Stimulated activated CD8-positive, alpha-beta memory T cell treated with anti-CD3 and anti-CD28 coated beads, Interleukin-12 subunit alpha, Interleukin-12 subunit beta, amount 100 ng/mL, for 1 hour (primary cell): ENCODE measurements around the gene INSR.
A peak's percentile ranks its signal among the peaks of the same experiment; 100 is the strongest.
"Not testable (repeated sequence)": the region's sequence is repeated elsewhere in the genome, so short reads cannot be mapped to it uniquely, and the experiment has no call there.

Source experiments
- DNase-seq: peaks from one replicate; pipeline ENCODE4 v3.0.0-alpha.2; 2020; ENCODE audit warnings: low read depth

INSR gene

GRCh38 chr19:7224209-7224686 lies 70.0 kb downstream of the INSR start:
- no peak for DNase-seq

GRCh38 chr19:7223429-7223828 lies 70.8 kb downstream of the INSR start:
- no peak for DNase-seq

GRCh38 chr19:7219056-7219455 lies 75.2 kb downstream of the INSR start:
- DNase-seq = no peak

GRCh38 chr19:7217861-7218260 lies 76.4 kb downstream of the INSR start:
- no peak for DNase-seq

- DNase-seq = no peak
Observed at GRCh38 chr19:7216373-7216902, 77.8 kb downstream of the INSR start.

GRCh38 chr19:7215176-7215575 lies 79.0 kb downstream of the INSR start:
- no peak for DNase-seq

DNA sequence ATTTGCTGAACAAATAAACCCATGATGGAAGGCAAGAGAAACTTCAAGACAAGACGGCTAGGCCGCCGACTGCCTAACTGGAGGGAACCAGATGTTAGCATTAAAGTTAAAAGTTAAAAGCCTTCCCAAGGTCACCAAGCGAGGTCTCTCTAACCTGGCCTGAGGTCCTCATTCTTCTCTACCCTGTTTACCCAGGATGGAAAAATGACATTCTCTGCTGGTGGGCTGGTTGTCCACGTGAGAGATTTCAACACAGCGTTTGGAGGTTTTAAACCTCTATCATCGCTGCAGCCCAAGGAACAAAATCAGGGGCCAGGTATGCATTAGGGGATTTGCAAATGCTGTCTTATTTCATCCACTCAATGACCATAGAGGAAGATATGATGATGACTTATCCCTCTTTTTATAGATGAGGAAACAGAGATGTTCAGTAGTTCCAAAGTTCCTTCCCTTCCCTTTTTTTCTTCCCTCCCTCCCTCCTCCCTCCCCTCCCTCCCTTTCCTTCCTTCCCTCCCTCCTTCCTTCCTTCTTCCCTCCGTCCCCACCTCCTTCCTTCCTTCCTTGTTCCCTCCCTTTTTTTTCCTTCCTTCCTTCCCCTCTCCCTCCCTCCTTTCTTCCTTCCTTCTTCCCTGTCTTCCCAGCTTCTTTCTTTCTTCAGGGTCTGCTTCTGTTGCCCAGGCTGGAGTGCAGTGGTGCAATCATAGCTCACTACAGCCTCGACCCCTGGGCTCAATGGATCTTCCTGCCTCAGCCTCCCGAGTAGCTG lies 79.7 kb downstream of the INSR start:
- no peak for DNase-seq

- no peak for DNase-seq
Observed at GRCh38 chr19:7213628-7214323, 80.4 kb downstream of the INSR start.

DNA sequence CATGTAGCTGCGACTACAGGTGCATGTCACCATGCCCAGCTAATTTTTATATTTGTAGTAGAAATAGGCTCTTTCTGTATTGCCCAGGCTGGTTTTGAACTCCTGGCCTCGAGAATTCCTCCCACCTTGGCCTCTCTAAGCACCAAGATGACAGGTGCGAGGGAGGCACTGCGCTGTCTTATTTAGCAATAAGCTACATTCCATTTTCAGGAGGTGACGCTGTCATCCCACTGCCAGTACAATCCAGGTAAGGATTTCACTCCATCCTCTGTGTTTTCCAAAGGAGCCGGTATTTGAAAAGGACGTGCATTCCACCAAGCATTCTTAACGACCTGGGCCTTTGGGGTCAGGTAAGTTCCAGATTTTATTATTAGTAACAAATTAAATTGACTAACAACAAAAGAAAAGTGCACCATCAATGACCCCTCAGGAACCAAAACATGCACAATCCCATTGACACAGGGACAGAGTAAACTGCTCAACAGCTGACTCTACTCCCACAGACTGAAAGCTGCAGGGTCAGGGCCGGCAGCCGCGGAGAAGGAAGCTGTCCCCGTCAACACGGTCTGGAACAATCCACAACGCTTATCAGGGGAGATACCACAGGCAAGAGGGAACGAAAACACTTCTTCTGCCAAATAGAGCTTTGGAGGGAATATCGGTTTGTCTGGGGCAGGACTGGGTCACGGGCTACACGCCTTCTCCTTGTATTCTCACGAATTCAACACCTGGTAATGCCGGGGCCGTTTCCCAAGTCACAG lies 82.8 kb downstream of the INSR start:
- no peak for DNase-seq

- no peak for DNase-seq
Observed at GRCh38 chr19:7210359-7210758, 83.9 kb downstream of the INSR start.

DNA sequence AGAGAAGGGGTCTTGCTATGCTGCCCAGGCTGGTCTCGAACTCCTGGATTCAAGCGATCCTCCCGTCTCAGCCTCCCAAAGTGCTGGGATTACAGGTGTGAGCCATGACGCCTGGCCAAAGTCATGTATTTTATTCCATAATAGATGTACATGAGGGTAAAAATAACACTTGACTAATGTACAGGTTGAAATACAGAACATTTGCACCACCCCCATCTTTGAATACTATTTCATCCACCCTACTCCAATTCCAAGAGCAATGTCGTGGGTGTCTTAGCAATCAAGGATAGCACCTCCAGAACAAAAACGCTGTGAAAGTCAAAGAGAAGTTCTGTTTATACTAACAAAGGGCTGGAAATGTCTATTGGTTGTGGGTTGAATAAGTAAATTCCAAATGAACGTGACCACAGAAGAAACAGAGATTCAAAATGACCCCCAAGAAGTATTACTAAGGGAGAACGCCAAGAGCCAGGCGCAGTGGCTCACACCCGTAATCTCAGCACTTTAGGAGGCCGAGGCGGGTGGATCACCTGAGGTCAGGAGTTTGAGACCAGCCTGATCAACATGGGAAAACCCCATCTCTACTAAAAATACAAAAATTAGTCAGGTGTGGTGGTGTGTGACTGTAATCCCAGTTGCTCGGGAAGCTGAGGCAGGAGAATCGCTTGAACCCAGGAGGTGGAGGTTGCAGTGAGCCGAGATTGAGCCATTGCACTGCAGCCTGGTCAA lies 84.5 kb downstream of the INSR start:
- not testable (repeated sequence) for DNase-seq

DNA sequence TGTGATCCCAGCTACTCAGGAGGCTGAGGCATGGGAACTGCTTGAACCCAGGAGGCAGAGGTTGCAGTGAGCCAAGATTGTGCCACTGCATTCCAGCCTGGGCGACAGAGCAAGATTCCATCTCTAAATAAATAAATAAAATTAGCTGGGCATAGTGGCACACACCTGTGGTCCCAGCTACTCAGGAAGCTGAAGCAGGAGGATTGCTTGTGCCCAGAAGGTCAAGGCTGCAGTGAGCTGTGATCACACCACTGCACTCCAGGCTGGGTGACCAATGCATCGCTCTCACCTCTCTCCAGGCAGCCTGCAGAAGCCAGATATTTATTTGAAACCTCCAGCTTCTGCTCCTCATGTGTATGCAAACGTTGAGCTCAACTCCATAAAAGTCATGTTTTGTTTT lies 85.2 kb downstream of the INSR start:
- not testable (repeated sequence) for DNase-seq

DNA sequence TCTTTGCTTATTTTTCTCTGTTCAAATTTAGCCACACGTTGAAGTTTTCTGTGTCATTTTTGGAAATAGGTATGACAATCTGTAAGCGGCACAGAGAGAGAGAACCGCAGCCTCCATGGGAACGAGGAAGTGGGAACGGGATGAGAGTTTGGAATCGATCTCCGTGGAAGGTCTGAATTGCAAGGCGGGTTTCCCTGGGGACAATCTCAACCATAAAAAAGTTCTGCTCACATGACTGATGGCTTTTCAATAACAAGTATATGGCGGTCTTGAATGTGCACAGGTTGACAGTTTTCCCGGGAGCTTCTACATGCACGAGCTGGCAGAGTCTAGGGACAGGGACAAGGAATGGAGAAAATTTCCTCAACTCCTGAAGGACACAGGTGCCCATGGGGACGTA lies 90.9 kb downstream of the INSR start:
- no peak for DNase-seq

DNA sequence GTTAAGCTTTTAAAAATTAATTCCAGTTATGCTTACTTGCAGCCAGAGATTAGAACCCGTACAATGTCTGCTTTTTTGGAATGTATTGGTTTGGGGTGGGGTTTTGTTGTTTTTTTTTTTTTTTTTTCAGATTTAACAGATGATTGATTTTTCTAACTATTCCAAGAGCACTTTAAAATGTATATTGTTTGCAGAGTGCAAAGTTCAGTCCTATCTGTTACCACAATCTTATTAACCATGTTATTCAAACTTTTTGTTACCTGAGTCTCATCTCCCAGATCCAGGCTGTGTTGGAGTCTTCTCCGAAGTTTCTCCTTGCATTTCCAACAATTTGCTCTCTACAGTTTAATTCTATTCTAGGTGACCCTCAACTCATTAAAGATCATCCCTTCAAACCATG lies 91.3 kb downstream of the INSR start:
- no peak for DNase-seq

DNA sequence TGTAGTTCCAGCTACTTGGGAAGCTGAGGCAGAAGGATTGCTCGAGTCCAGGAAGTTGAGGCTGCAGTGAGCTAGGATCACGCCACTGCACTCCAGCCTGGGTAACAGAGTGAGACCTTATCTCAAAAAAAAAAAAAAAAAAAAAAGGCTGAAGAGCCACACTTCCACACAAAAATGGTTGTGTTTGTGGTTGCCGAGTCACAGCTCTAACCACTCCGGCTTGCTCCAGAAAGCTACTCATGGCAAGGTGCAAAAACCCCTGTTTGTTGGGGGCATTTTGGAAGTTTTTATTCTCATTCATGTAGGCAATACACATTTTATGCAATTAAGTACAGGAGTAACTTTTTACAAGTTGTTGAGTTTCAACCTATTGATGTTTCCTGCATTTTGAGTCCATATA lies 93.5 kb downstream of the INSR start:
- DNase-seq = no peak

- no peak for DNase-seq
Observed at GRCh38 chr19:7199613-7200533, 94.3 kb downstream of the INSR start.

DNA sequence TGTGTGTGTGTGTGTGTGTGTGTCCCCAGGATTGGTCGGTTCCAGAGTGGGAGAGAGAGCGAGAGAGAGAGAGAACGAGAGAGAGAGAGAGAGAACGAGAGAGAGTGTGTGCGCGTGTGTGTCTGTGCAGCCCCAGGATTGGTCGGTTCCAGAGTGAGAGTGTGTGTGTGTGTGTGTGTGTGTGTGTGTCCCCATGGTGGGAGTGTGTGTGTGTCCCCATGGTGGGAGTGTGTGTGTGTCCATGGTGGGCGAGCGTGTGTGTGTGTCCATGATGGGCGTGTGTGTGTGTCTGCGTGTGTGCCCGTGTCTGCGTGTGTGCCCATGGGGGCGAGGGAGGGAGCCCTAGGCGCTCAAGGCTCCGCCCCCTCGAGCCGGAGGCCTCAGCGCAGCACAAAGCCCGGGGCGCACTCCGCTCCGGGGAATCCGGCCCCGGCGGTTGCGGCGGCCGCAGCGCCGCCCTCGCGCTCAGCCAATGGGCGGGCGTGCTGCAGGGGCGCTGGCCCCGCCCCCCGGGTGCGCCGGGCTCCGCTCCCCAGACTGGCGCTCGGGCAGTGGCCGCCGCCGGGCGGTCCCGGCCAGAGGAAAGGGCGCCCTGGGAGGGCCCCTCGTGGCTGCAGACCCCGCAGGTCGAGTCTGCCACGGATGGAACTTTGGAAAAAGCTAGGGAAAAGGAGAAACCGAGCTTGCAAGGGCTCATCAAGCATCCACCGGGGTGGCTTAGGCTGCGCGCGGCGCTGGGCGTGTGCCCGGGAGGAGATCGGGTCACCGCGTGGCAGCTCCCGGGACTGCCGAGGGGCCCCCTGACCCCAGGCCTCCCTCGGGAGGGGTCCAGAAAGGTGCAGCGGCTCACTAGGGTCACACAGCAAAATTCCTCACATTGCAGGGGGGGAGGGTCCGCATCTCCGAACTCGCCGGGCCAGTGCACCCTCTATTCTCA lies 96.2 kb downstream of the INSR start:
- peak; percentile 76 for DNase-seq

- peak; percentile 74 for DNase-seq
Observed at GRCh38 chr19:7197119-7197759, 97.0 kb downstream of the INSR start.

DNA sequence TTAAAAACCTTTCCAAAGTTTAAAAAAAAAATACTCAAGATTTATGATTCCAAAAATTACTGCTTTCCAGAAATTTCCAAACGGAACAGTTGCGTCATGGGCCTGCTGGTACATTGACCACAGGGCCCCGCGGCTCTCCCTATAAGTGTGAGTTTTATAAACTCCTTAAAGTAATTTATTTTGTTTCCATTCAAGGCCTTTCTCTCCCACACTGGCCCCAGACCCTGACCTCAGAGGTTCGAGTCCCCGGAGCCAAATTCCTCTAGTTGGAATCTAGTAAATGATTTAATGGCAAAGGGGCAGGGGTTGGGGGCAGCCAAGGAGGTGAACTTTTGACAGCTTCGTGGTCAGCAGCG lies 97.5 kb downstream of the INSR start:
- no peak for DNase-seq
